ENCODE measurements around the gene UNG.
"Not testable (repeated sequence)": the region's sequence is repeated elsewhere in the genome, so short reads cannot be mapped to it uniquely, and the experiment has no call there.

The UNG gene

DNA sequence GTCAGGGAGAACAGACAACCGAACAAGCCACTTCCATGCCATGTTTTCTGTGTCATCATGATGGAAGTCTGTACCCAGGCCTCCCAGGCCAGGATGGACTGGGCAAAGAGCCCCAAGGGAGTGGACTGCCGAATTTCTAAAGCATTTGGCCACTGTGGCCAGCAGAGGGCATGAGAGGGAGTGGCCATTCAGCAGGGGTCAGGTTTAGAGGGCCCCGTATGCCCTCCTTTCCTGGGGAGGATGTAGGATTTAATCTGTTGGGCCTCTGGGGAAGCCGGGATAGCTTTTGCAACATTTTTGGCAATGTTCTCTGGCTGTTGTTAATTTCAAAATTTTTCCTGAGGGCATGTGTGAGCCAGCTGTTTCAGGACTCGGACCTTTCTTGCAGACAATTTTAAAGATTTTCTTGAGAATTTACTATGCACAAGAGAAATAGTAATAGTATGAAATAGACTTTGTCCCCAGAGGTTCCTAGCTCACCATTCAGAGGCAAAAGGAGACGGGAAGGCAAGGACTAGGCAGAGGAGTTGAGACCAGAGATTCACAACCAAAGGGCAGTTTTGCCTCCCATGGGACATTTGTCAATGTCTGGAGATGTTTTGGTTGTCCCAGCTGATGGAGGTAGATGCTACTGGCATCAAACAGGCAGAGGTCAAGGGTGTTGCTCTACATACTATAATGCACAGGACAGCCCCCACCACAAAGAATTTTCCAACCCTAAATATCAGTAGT lies 37.0 kb downstream of the UNG start:
- no CpG with 5 or more reads among the region's 6 CpGs for WGBS (ENCODE audit: insufficient coverage, insufficient read length)
- H3K36me3 ChIP-seq (ENCODE audit: control insufficient read depth, insufficient read depth, low read length): no peaks in the 10 kb centered on the region

GRCh38 chr12:109137055-109137454 lies 39.7 kb downstream of the UNG start:
- Histone ChIP-seq H3K4me1 (ENCODE audit: control insufficient read depth, insufficient read depth, low read length) (no peaks in the 10 kb centered on the region), H3K9me3 (ENCODE audit: control insufficient read depth, insufficient read depth, low read length) (no peaks in the 10 kb centered on the region), H3K27ac (ENCODE audit: low read length) (no peak overlapping the region), H3K36me3 (ENCODE audit: control insufficient read depth, insufficient read depth, low read length) (no peaks in the 10 kb centered on the region), H3K27me3 (ENCODE audit: control insufficient read depth, insufficient read depth, low read length) (no peaks in the 10 kb centered on the region), H3K4me3 (ENCODE audit: low read length) (no peak overlapping the region)
- no peak for DNase-seq (ENCODE audit: low read depth, low spot score)
- WGBS (ENCODE audit: insufficient coverage, insufficient read length): no CpG with 5 or more reads among the region's 2 CpGs

More for the DNA sequence above, 37.0 kb downstream of the UNG start:
- H3K9me3 ChIP-seq (ENCODE audit: control insufficient read depth, insufficient read depth, low read length): no peaks in the 10 kb centered on the region
- no peaks in the 10 kb centered on the region for H3K27me3 ChIP-seq (ENCODE audit: control insufficient read depth, insufficient read depth, low read length)
- H3K27ac ChIP-seq (ENCODE audit: low read length): no peak overlapping the region
- H3K4me3 ChIP-seq (ENCODE audit: low read length): no peak overlapping the region
- DNase-seq (ENCODE audit: low read depth, low spot score): no peak
- H3K4me1 ChIP-seq (ENCODE audit: control insufficient read depth, insufficient read depth, low read length): no peaks in the 10 kb centered on the region

- Histone ChIP-seq H3K27me3 (ENCODE audit: control insufficient read depth, insufficient read depth, low read length) (no peaks in the 10 kb centered on the region), H3K27ac (ENCODE audit: low read length) (no peak overlapping the region), H3K4me1 (ENCODE audit: control insufficient read depth, insufficient read depth, low read length) (no peaks in the 10 kb centered on the region), H3K36me3 (ENCODE audit: control insufficient read depth, insufficient read depth, low read length) (no peaks in the 10 kb centered on the region), H3K4me3 (ENCODE audit: low read length) (no peak overlapping the region), H3K9me3 (ENCODE audit: control insufficient read depth, insufficient read depth, low read length) (no peaks in the 10 kb centered on the region)
- DNase-seq (ENCODE audit: low read depth, low spot score): no peak
- no CpG with 5 or more reads among the region's 9 CpGs for WGBS (ENCODE audit: insufficient coverage, insufficient read length)
Observed at GRCh38 chr12:109139360-109139759, 42.0 kb downstream of the UNG start.

DNA sequence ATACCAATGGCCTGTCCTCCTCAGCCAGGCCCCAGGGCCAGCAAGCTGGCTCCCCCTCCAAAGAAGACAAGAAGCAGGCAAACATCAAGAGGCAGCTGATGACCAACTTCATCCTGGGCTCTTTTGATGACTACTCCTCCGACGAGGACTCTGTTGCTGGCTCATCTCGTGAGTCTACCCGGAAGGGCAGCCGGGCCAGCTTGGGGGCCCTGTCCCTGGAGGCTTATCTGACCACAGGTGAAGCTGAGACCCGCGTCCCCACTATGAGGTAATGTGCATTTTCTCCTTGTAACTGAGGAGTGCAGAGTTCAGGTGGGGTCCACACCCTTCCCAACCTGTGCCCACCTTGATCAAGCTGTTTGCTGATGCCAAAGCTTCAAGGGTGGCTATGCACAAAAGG lies 42.4 kb downstream of the UNG start:
- DNase-seq (ENCODE audit: low read depth, low spot score): no peak
- Histone ChIP-seq H3K4me3 (ENCODE audit: low read length) (no peak overlapping the region), H3K27ac (ENCODE audit: low read length) (no peak overlapping the region), H3K27me3 (ENCODE audit: control insufficient read depth, insufficient read depth, low read length) (no peaks in the 10 kb centered on the region), H3K4me1 (ENCODE audit: control insufficient read depth, insufficient read depth, low read length) (no peaks in the 10 kb centered on the region), H3K36me3 (ENCODE audit: control insufficient read depth, insufficient read depth, low read length) (no peaks in the 10 kb centered on the region), H3K9me3 (ENCODE audit: control insufficient read depth, insufficient read depth, low read length) (no peaks in the 10 kb centered on the region)
- no CpG with 5 or more reads among the region's 7 CpGs for WGBS (ENCODE audit: insufficient coverage, insufficient read length)

- no peaks in the 10 kb centered on the region for H3K36me3 ChIP-seq (ENCODE audit: control insufficient read depth, insufficient read depth, low read length)
- H3K27ac ChIP-seq (ENCODE audit: low read length): no peak overlapping the region
- no peaks in the 10 kb centered on the region for H3K4me1 ChIP-seq (ENCODE audit: control insufficient read depth, insufficient read depth, low read length)
- no peak overlapping the region for H3K4me3 ChIP-seq (ENCODE audit: low read length)
- DNase-seq (ENCODE audit: low read depth, low spot score): no peak
- no CpG with 5 or more reads among the region's 4 CpGs for WGBS (ENCODE audit: insufficient coverage, insufficient read length)
- H3K9me3 ChIP-seq (ENCODE audit: control insufficient read depth, insufficient read depth, low read length): no peaks in the 10 kb centered on the region
- no peaks in the 10 kb centered on the region for H3K27me3 ChIP-seq (ENCODE audit: control insufficient read depth, insufficient read depth, low read length)
Observed at GRCh38 chr12:109140560-109140959, 43.2 kb downstream of the UNG start.

- Histone ChIP-seq H3K9me3 (ENCODE audit: control insufficient read depth, insufficient read depth, low read length) (no peaks in the 10 kb centered on the region), H3K27me3 (ENCODE audit: control insufficient read depth, insufficient read depth, low read length) (no peaks in the 10 kb centered on the region), H3K4me1 (ENCODE audit: control insufficient read depth, insufficient read depth, low read length) (no peaks in the 10 kb centered on the region), H3K36me3 (ENCODE audit: control insufficient read depth, insufficient read depth, low read length) (no peaks in the 10 kb centered on the region), H3K4me3 (ENCODE audit: low read length) (no peak overlapping the region), H3K27ac (ENCODE audit: low read length) (no peak overlapping the region)
- WGBS (ENCODE audit: insufficient coverage, insufficient read length): no CpG with 5 or more reads among the region's 4 CpGs
- no peak for DNase-seq (ENCODE audit: low read depth, low spot score)
Observed at GRCh38 chr12:109144224-109144623, 46.8 kb downstream of the UNG start.

GRCh38 chr12:109147126-109147525 lies 49.7 kb downstream of the UNG start:
- not testable (repeated sequence) for H3K27me3 ChIP-seq (ENCODE audit: control insufficient read depth, insufficient read depth, low read length); DNase-seq (ENCODE audit: low read depth, low spot score); H3K4me1 ChIP-seq (ENCODE audit: control insufficient read depth, insufficient read depth, low read length); H3K9me3 ChIP-seq (ENCODE audit: control insufficient read depth, insufficient read depth, low read length); H3K4me3 ChIP-seq (ENCODE audit: low read length); H3K36me3 ChIP-seq (ENCODE audit: control insufficient read depth, insufficient read depth, low read length); H3K27ac ChIP-seq (ENCODE audit: low read length)
- WGBS (ENCODE audit: insufficient coverage, insufficient read length): no CpG with 5 or more reads among the region's 1 CpG

GRCh38 chr12:109147954-109148353 lies 50.6 kb downstream of the UNG start:
- Histone ChIP-seq H3K4me1 (ENCODE audit: control insufficient read depth, insufficient read depth, low read length) (no peaks in the 10 kb centered on the region), H3K4me3 (ENCODE audit: low read length) (no peak overlapping the region), H3K9me3 (ENCODE audit: control insufficient read depth, insufficient read depth, low read length) (no peaks in the 10 kb centered on the region), H3K36me3 (ENCODE audit: control insufficient read depth, insufficient read depth, low read length) (no peaks in the 10 kb centered on the region), H3K27me3 (ENCODE audit: control insufficient read depth, insufficient read depth, low read length) (no peaks in the 10 kb centered on the region), H3K27ac (ENCODE audit: low read length) (no peak overlapping the region)
- WGBS (ENCODE audit: insufficient coverage, insufficient read length): no CpG with 5 or more reads among the region's 2 CpGs
- DNase-seq (ENCODE audit: low read depth, low spot score): no peak

DNA sequence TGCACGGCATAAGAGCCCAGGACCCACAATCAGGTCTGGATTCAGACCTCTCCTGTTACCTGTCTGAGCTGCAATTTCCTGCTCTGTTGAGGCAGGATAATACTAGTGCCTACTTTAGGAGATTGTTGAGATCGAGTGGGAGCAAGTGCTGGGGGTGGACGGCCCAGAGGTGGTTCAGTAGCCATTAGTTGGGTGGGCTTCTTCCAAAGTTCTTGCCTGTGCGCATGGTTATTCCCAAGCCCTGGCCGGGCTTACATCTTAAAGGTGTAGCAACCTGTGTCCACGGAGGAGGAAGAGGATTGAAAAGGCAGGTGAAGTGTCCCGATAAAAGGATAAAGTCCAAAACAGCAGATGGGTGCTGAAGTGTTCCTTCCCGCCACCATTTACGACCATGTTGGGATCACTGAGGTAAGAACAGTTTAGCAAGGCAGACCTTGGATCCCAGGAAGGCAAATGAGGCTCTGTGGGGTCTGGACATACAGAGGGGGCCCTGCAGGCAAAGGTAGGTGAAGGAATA lies 52.8 kb downstream of the UNG start:
- DNase-seq (ENCODE audit: low read depth, low spot score): no peak
- Histone ChIP-seq H3K9me3 (ENCODE audit: control insufficient read depth, insufficient read depth, low read length) (no peaks in the 10 kb centered on the region), H3K36me3 (ENCODE audit: control insufficient read depth, insufficient read depth, low read length) (no peaks in the 10 kb centered on the region), H3K4me1 (ENCODE audit: control insufficient read depth, insufficient read depth, low read length) (peaks cover 1% of the 10 kb centered on the region; the same call in 1 of the 2 replicates), H3K27me3 (ENCODE audit: control insufficient read depth, insufficient read depth, low read length) (no peaks in the 10 kb centered on the region), H3K27ac (ENCODE audit: low read length) (no peak overlapping the region), H3K4me3 (ENCODE audit: low read length) (no peak overlapping the region)
- no CpG with 5 or more reads among the region's 9 CpGs for WGBS (ENCODE audit: insufficient coverage, insufficient read length)

GRCh38 chr12:109151457-109151856 lies 54.1 kb downstream of the UNG start:
- Histone ChIP-seq H3K9me3 (ENCODE audit: control insufficient read depth, insufficient read depth, low read length) (no peaks in the 10 kb centered on the region), H3K4me1 (ENCODE audit: control insufficient read depth, insufficient read depth, low read length) (peaks cover 1% of the 10 kb centered on the region; the same call in 1 of the 2 replicates), H3K27me3 (ENCODE audit: control insufficient read depth, insufficient read depth, low read length) (no peaks in the 10 kb centered on the region), H3K4me3 (ENCODE audit: low read length) (no peak overlapping the region), H3K27ac (ENCODE audit: low read length) (no peak overlapping the region), H3K36me3 (ENCODE audit: control insufficient read depth, insufficient read depth, low read length) (no peaks in the 10 kb centered on the region)
- DNase-seq (ENCODE audit: low read depth, low spot score): no peak
- 100% methylated on average over 2 of the region's 4 CpGs for WGBS (ENCODE audit: insufficient coverage, insufficient read length)
